KMS-11 (cell line): Measurements from ENCODE around the gene PLB1.

Source experiments
- H2AFZ ChIP-seq: fragments of 200-600 bp; sonication (generic); 2 replicates; pipeline ENCODE4 v1.6.1; 2016; ENCODE audit warnings: antibody characterized with exemption, mixed run types, low read depth
- H3K27ac ChIP-seq: fragments of 200-600 bp; sonication (generic); 2 replicates; pipeline ENCODE4 v1.6.1; 2016; ENCODE audit warnings: mild to moderate bottlenecking, mixed run types
- H3K27me3 ChIP-seq: fragments of 200-600 bp; sonication (generic); 2 replicates; pipeline ENCODE4 v1.6.1; 2017; ENCODE audit warnings: mild to moderate bottlenecking, low read depth, mixed run types, moderate library complexity; ENCODE audit not compliant: insufficient read depth
- H3K36me3 ChIP-seq: fragments of 200-600 bp; sonication (generic); 2 replicates; pipeline ENCODE4 v1.6.1; 2017; ENCODE audit warnings: mild to moderate bottlenecking, mixed run types; ENCODE audit not compliant: insufficient read depth
- H3K4me1 ChIP-seq: fragments of 200-600 bp; sonication (generic); 2 replicates; pipeline ENCODE4 v1.6.1; 2016; ENCODE audit warnings: mild to moderate bottlenecking, low read depth, mixed run types; ENCODE audit not compliant: poor library complexity, severe bottlenecking
- H3K4me2 ChIP-seq: fragments of 200-600 bp; sonication (generic); 2 replicates; pipeline ENCODE4 v1.7.0; 2016; ENCODE audit warnings: mild to moderate bottlenecking, mixed run types
- H3K4me3 ChIP-seq: fragments of 200-600 bp; sonication (generic); IDR thresholded peaks from 2 replicates; pipeline ENCODE4 v1.6.1; 2017; ENCODE audit warnings: low read depth, low read length, mixed read lengths; ENCODE audit not compliant: insufficient read depth
- H3K79me2 ChIP-seq: fragments of 200-600 bp; sonication (generic); 2 replicates; pipeline ENCODE4 v1.6.1; 2016; ENCODE audit warnings: low read depth, mixed run types; ENCODE audit not compliant: insufficient read depth
- H3K9ac ChIP-seq: fragments of 200-600 bp; sonication (generic); 2 replicates; pipeline ENCODE4 v1.6.1; 2016; ENCODE audit warnings: mild to moderate bottlenecking, mixed run types
- H4K20me1 ChIP-seq: fragments of 200-600 bp; sonication (generic); 2 replicates; pipeline ENCODE4 v1.6.1; 2016; ENCODE audit warnings: mild to moderate bottlenecking, mixed run types; ENCODE audit not compliant: insufficient read depth
- TF ChIP-seq, protein P1 (sequence below): fragments of 200-600 bp; sonication (generic); conservative IDR thresholded peaks from 2 replicates; pipeline ENCODE4 v1.6.1; 2017; ENCODE audit warnings: low read depth, mild to moderate bottlenecking, antibody characterized with exemption, low read length, moderate library complexity, mixed read lengths

PLB1 gene

DNA sequence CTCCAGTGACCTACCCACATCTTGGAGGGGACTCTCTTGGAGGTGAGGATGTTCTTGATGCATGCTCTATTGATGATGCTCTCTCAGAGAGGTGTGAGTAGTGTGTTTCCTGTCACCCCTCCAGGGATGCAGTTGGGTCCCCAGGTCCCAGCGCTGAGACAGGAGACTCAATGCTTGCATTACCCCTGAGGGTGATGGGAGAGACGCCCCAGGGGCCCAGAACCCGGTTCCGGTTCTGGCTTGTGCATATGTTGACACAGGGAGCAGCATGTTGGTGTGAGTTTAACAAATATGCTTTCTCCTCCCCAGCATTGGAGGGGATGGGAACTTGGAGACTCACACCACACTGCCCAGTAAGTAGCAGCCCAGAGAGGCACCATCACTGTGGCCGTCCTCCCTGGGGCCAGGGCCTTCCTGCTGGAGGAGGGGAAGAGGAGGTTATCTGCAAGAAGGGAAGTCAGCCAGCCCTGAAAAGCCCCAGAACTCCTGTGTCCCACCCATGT, 124.5 kb downstream of the PLB1 start:
- no peaks in the 10 kb centered on the region for H4K20me1 ChIP-seq
- H3K36me3 ChIP-seq, result no peaks in the 10 kb centered on the region
- TF ChIP-seq, protein P1, sequence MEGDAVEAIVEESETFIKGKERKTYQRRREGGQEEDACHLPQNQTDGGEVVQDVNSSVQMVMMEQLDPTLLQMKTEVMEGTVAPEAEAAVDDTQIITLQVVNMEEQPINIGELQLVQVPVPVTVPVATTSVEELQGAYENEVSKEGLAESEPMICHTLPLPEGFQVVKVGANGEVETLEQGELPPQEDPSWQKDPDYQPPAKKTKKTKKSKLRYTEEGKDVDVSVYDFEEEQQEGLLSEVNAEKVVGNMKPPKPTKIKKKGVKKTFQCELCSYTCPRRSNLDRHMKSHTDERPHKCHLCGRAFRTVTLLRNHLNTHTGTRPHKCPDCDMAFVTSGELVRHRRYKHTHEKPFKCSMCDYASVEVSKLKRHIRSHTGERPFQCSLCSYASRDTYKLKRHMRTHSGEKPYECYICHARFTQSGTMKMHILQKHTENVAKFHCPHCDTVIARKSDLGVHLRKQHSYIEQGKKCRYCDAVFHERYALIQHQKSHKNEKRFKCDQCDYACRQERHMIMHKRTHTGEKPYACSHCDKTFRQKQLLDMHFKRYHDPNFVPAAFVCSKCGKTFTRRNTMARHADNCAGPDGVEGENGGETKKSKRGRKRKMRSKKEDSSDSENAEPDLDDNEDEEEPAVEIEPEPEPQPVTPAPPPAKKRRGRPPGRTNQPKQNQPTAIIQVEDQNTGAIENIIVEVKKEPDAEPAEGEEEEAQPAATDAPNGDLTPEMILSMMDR, result no peak
- no peak overlapping the region for H3K4me2 ChIP-seq
- no peaks in the 10 kb centered on the region for H3K27me3 ChIP-seq
- H3K4me1 ChIP-seq, result no peaks in the 10 kb centered on the region
- no peak overlapping the region for H3K4me3 ChIP-seq
- H3K79me2 ChIP-seq, result no peaks in the 10 kb centered on the region
- no peak overlapping the region for H3K9ac ChIP-seq
- H2AFZ ChIP-seq, result no peak overlapping the region
- H3K27ac ChIP-seq, result no peak overlapping the region

DNA sequence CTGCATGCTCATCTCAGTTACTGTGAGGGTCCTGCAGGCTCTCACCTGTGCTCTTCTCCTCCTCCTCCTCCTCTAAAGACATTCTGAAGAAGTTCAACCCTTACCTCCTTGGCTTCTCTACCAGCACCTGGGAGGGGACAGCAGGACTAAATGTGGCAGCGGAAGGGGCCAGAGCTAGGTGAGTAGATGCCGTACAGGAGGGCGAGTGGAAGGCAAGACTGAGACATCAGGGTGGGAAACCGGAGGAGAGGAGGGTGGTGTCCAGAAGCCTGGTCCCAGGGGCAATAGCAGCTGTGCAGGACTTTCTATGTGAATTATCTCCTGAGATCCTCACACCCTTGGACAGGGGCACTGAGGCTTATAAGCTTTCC, 124.9 kb downstream of the PLB1 start:
- Histone ChIP-seq H3K4me2 (no peak overlapping the region), H3K27me3 (no peaks in the 10 kb centered on the region), H3K79me2 (no peaks in the 10 kb centered on the region), H3K9ac (no peak overlapping the region), H3K4me1 (no peaks in the 10 kb centered on the region), H3K4me3 (no peak overlapping the region), H3K27ac (no peak overlapping the region), H3K36me3 (no peaks in the 10 kb centered on the region), H4K20me1 (no peaks in the 10 kb centered on the region), H2AFZ (no peak overlapping the region)
- TF ChIP-seq, protein P1, result no peak

DNA sequence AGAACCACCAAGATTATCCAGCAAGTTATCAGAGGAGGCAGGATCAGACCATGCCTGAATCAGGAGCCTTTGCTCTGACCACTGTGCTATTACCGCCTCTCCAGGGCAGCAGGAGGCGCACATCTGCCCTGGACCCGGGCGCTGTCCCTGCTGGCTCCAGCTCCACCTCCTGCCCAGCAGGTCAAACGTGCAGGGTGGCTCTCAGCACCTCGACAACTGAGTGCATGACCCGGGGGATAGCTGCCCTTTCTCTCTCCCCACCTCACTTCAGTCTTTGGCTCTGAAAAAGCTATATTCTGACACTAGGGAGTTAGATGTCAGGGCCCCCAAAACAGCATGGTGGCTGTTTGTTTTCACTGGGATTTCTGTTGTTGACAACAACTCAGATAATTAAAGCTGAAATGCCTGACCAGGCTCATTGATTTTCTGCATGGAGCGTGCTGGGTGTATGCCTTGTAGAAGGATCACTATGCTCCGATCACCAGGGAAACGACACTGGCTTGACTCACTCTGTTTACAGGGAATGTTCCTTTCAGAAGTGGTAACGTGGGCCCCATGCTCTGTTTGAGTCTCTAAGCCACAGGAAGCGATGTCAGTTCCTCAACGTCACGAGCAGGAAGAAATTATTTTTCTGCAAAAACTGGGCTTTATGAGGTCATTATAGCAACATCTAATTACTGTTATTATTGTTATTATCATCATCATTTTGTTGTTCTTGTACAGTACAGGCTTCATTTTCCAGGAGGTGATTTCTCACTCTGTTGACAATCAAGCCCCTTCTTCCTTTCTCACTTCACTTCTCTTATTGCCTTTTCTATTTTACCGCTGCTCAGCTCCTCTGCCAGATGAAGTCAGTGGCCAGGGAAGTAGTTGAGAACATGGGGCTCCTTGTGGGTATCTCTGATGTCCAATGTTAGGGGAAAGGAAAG, 125.6 kb downstream of the PLB1 start:
- Histone ChIP-seq H3K27me3 (no peaks in the 10 kb centered on the region), H3K9ac (no peak overlapping the region), H2AFZ (no peak overlapping the region), H3K36me3 (no peaks in the 10 kb centered on the region), H3K4me3 (no peak overlapping the region), H4K20me1 (no peaks in the 10 kb centered on the region), H3K4me1 (no peaks in the 10 kb centered on the region), H3K27ac (no peak overlapping the region), H3K79me2 (no peaks in the 10 kb centered on the region), H3K4me2 (no peak overlapping the region)
- TF ChIP-seq, protein P1, result no peak

DNA sequence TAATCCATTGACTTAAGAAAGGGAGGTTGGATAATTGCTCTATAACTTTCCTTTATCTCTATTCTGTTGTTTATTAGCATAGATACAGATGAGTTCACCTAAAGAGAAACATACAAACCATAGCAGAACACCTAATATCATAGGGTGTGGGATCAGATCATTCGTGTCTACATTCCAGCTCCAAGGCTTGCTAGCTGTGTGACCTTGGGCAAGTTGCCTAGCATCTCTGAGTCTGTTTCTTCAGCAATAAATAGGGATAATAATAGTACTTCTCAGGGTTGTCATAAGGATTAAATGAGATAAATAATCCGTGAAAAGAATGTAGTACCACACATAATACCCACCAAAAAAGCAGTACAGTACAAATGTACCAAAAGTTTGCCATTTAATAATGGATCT, 126.2 kb downstream of the PLB1 start:
- no peaks in the 10 kb centered on the region for H3K4me1 ChIP-seq
- no peak overlapping the region for H3K4me2 ChIP-seq
- no peak overlapping the region for H3K27ac ChIP-seq
- TF ChIP-seq, protein P1, result no peak
- H3K4me3 ChIP-seq, result no peak overlapping the region
- H3K9ac ChIP-seq, result no peak overlapping the region
- H3K79me2 ChIP-seq, result no peaks in the 10 kb centered on the region
- no peaks in the 10 kb centered on the region for H3K36me3 ChIP-seq
- H4K20me1 ChIP-seq, result no peaks in the 10 kb centered on the region
- no peaks in the 10 kb centered on the region for H3K27me3 ChIP-seq
- H2AFZ ChIP-seq, result no peak overlapping the region
